GM12878 (cell line): ENCODE results near the gene VMP1. TPM values are rescaled to one million over a fixed set of nuclear protein-coding genes. Genes with fewer than 3 reads are reported as not detected.

Experiments
- ATAC-seq: fragments of 200-7000 bp; cut with Tn5 transposase; 3 replicates; pipeline ENCODE4 v1.9.1; 2020; ENCODE audit warnings: mild to moderate bottlenecking, moderate library complexity
- BruUV-seq: library from RNA; stranded (reverse); fragments of 400-500 nt; replicated peaks from 2 replicates; lab custom pipeline; 2021; lab: Mats Ljungman, UMichigan
- CTCF ChIA-PET: fragments of 300-600 bp; sonication (Branson Sonifier 250); formaldehyde crosslinking; extraction: SDS; loops from one replicate; lab custom pipeline; 2021; ENCODE audit warnings: inconsistent platforms; lab: Yijun Ruan, JAX
- POLR2A ChIA-PET: fragments of 350-600 bp; formaldehyde crosslinking; extraction: SDS; loops from one replicate; lab custom pipeline; 2021; ENCODE audit warnings: inconsistent platforms; lab: Charles Lee
- RAD21 ChIA-PET: fragments of 300-600 bp; sonication (Branson Sonifier 250); formaldehyde crosslinking; loops from one replicate; lab custom pipeline; 2023; ENCODE audit warnings: antibody characterized with exemption; ENCODE audit not compliant: unreplicated experiment; lab: Charles Lee
- SMC1A ChIA-PET: fragments of 300-600 bp; sonication (Branson Sonifier 250); formaldehyde crosslinking; loops from one replicate; lab custom pipeline; 2023; ENCODE audit not compliant: unreplicated experiment, uncharacterized antibody; lab: Charles Lee
- DNase-seq: peaks from one replicate; pipeline ENCODE4 v3.0.0-alpha.2; 2011; ENCODE audit warnings: low read depth, low spot score
- FAIRE-seq: peaks from 3 replicates; lab custom pipeline; 2011; peaks lifted over from hg19 to GRCh38; lab: Jason Lieb, UNC
- H2AFZ ChIP-seq: 2 replicates; pipeline ENCODE4 v1.6.0; 2011; ENCODE audit warnings: low read depth, low read length, control low read depth; ENCODE audit not compliant: control insufficient read depth
- H3K27ac ChIP-seq: 2 replicates; pipeline ENCODE4 v1.5.1; 2011; ENCODE audit warnings: control low read depth; ENCODE audit not compliant: control insufficient read depth, insufficient read depth
- H3K27me3 ChIP-seq, 2 experiments: replicated peaks in 1 of 2; 2 replicates each; pipeline versions ENCODE4 v1.6.0 to v1.6.1; 2011; ENCODE audit warnings: low read length in 1 of 2; ENCODE audit not compliant: control insufficient read depth in 2 of 2, insufficient read depth in 2 of 2
- H3K36me3 ChIP-seq, 2 experiments: 2 replicates each; pipeline ENCODE4 v1.5.1; 2011; ENCODE audit warnings: low read length in 1 of 2; ENCODE audit not compliant: control insufficient read depth in 2 of 2, insufficient read depth in 2 of 2
- H3K4me1 ChIP-seq: 2 replicates; pipeline ENCODE4 v1.6.1; 2011; ENCODE audit warnings: mild to moderate bottlenecking, low read length, moderate library complexity, mixed read lengths; ENCODE audit not compliant: control insufficient read depth, insufficient read depth
- H3K4me2 ChIP-seq: 2 replicates; pipeline ENCODE4 v1.6.0; 2011; ENCODE audit warnings: control low read depth; ENCODE audit not compliant: control insufficient read depth, insufficient read depth
- H3K4me3 ChIP-seq: fragments of 200-600 bp; sonication (generic); 2 replicates; pipeline ENCODE4 v1.5.1; 2016
- H3K79me2 ChIP-seq: 2 replicates; pipeline ENCODE4 v1.6.0; 2011; ENCODE audit warnings: low read length; ENCODE audit not compliant: control insufficient read depth, insufficient read depth
- H3K9ac ChIP-seq: 2 replicates; pipeline ENCODE4 v1.8.0; 2011; ENCODE audit warnings: low read length, control low read depth, mixed read lengths; ENCODE audit not compliant: control insufficient read depth, insufficient read depth
- H3K9me3 ChIP-seq: replicated peaks from 3 replicates; pipeline ENCODE4 v1.5.1; 2011; ENCODE audit warnings: mild to moderate bottlenecking, low read length; ENCODE audit not compliant: control insufficient read depth, insufficient read depth
- H4K20me1 ChIP-seq: 2 replicates; pipeline ENCODE4 v1.6.0; 2011; ENCODE audit not compliant: control insufficient read depth, insufficient read depth
- EED ChIP-seq: sonication (generic); IDR thresholded peaks from 2 replicates; pipeline ENCODE4 v1.6.1; 2016; ENCODE audit warnings: antibody characterized with exemption, low read depth
- EP300 ChIP-seq, 2 experiments: fragments of 150-350 bp in 1 of 2; IDR thresholded peaks; 2 replicates each; pipeline ENCODE4 v1.6.1; 2011 to 2012; ENCODE audit warnings: low read depth in 2 of 2, low read length in 2 of 2, borderline replicate concordance in 1 of 2, improper control_type of control experiment in 1 of 2, inconsistent platforms in 1 of 2; ENCODE audit not compliant: control insufficient read depth in 1 of 2
- GABPA ChIP-seq: IDR thresholded peaks from 2 replicates; pipeline ENCODE4 v1.6.1; 2014; ENCODE audit warnings: antibody characterized with exemption, low read depth, mild to moderate bottlenecking, inconsistent platforms
- MTA3 ChIP-seq: IDR thresholded peaks from 2 replicates; pipeline ENCODE4 v1.6.1; 2012; ENCODE audit warnings: low read length, inconsistent platforms, borderline replicate concordance
- NFYB ChIP-seq: IDR thresholded peaks from 2 replicates; pipeline ENCODE4 v1.6.1; 2011; ENCODE audit warnings: low read depth, mild to moderate bottlenecking, low read length, improper control_type of control experiment, moderate library complexity; ENCODE audit not compliant: insufficient read depth
- NR2C2 ChIP-seq: IDR thresholded peaks from 2 replicates; pipeline ENCODE4 v1.6.1; 2011; ENCODE audit warnings: borderline replicate concordance, low read depth; ENCODE audit not compliant: control insufficient read depth, insufficient read length
- POLR2A ChIP-seq: IDR thresholded peaks from 2 replicates; pipeline ENCODE4 v1.6.1; 2011; ENCODE audit warnings: low read depth, mild to moderate bottlenecking, low read length
- POLR2AphosphoS5 ChIP-seq: IDR thresholded peaks from 2 replicates; pipeline ENCODE4 v1.6.1; 2011; ENCODE audit warnings: mild to moderate bottlenecking, low read length, inconsistent platforms
- RFX5 ChIP-seq: IDR thresholded peaks from 2 replicates; pipeline ENCODE4 v1.6.1; 2011; ENCODE audit warnings: low read depth, low read length, improper control_type of control experiment
- SMARCA5 ChIP-seq: fragments of 450-650 bp; IDR thresholded peaks from 2 replicates; pipeline ENCODE4 v1.6.1; 2017; ENCODE audit warnings: mild to moderate bottlenecking
- SREBF1 ChIP-seq: IDR thresholded peaks from 2 replicates; pipeline ENCODE4 v1.6.1; 2012; ENCODE audit warnings: mild to moderate bottlenecking, low read length
- TARDBP ChIP-seq: IDR thresholded peaks from 2 replicates; pipeline ENCODE4 v1.6.1; 2016; ENCODE audit warnings: borderline replicate concordance
- ZNF207 ChIP-seq: fragments of 450-650 bp; IDR thresholded peaks from 2 replicates; pipeline ENCODE4 v1.6.1; 2014; ENCODE audit warnings: antibody characterized with exemption, mild to moderate bottlenecking, borderline replicate concordance
- ZNF274 ChIP-seq: IDR thresholded peaks from one replicate; pipeline ENCODE4 v1.8.0; 2011; ENCODE audit not compliant: insufficient read length, insufficient read depth
- WGBS: methylation state at CpG from one replicate; pipeline ENCODE4 v1.1.6; 2016; ENCODE audit warnings: low lambda C conversion rate; ENCODE audit not compliant: insufficient replicate concordance, insufficient coverage; ENCODE audit errors: missing lambda C conversion rate; 5-methylcytosine and 5-hydroxymethylcytosine counted together
- in situ Hi-C: fragments of 300-500 bp; cut with MboI; formaldehyde crosslinking; loops from 9 replicates; pipeline ENCODE4 v1.14.3; 2018; ENCODE audit warnings: mixed read lengths
- intact Hi-C: fragments of 100-400 bp; cut with micrococcal nuclease; formaldehyde crosslinking; loops from one replicate; pipeline ENCODE4 v1.14.2; 2022; ENCODE audit not compliant: unreplicated experiment
- polyA plus RNA-seq, 11 experiments: library from polyadenylated mRNA; depleted of rRNA in 4 of 11; unstranded in 6 of 11; stranded (reverse) in 5 of 11; fragments of >200 nt; fragmentation: Nextera tagmentation in 4 of 11; fragmentation: Illumina TruSeq in 1 of 11; extraction: Ambion mirVana in 4 of 11; extraction: Trizol in 1 of 11; gene quantifications; 1 replicate in 1 of 11; 2 replicates in 10 of 11; pipeline versions ENCODE4 v1.2.1 to v1.2.3, GENCODE V29; 2011 to 2016; ENCODE audit warnings: inconsistent platforms in 2 of 11, missing spikeins in 2 of 11, low read depth in 1 of 11
- total RNA-seq, 4 experiments: library from RNA; depleted of rRNA in 3 of 4; stranded (reverse); fragments of >200 nt in 3 of 4; fragmentation: Illumina TruSeq in 1 of 4; extraction: Trizol in 1 of 4; gene quantifications; 2 replicates each; pipeline versions ENCODE4 v1.2.1 to v1.2.3, GENCODE V29; 2013 to 2021
- TF ChIP-seq, protein P1 (sequence below): IDR thresholded peaks from 2 replicates; pipeline ENCODE4 v1.6.1; 2012; ENCODE audit warnings: low read depth, low read length, improper control_type of control experiment
- TF ChIP-seq, protein P2 (sequence below): fragments of 450-650 bp; IDR thresholded peaks from 2 replicates; pipeline ENCODE4 v1.6.1; 2017; ENCODE audit warnings: low read depth, mild to moderate bottlenecking, moderate library complexity
- TF ChIP-seq, protein P3 (sequence below): IDR thresholded peaks from 2 replicates; pipeline ENCODE4 v1.6.1; 2012; ENCODE audit warnings: low read depth, low read length, improper control_type of control experiment

Gene VMP1
- total and polyA plus RNA-seq, 10 of the 15 experiments (the other 5 are each of a cell fraction or from before 2014, with no cell fraction given): 88.4 to 199 (median 132) TPM

DNA sequence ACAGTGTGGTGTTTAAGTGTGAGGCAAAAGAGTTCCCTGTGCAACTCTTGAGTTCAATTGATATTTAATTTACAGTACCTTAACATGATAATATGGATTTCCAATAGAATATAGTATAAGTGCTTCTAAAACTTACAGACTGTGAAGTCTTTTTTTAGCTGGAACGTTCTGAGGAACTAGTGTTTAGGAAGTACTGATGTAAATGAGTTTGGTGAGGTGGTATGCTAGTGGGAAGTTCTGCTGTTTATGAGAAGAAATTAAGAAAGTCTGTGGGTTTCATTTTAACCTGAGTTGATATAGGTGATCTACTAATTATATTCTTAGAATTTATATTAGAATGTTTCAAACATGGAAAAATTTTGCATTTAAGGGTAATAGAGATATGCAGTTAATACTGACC is 32.2 kb upstream of the VMP1 start:
- 0% methylated on average over 1 of the region's 1 CpG for WGBS
- Histone ChIP-seq H4K20me1 (no peaks in the 10 kb centered on the region), H2AFZ (no peak overlapping the region), H3K27ac (no peak overlapping the region), H3K4me1 (no peaks in the 10 kb centered on the region; the same call in none of the 2 replicates), H3K36me3 (peaks cover 6 to 48% of the 10 kb centered on the region in 2 experiments), H3K9me3 (no peaks in the 10 kb centered on the region), H3K79me2 (peaks cover 6% of the 10 kb centered on the region), H3K4me3 (no peak overlapping the region), H3K4me2 (no peak overlapping the region), H3K9ac (no peak overlapping the region), H3K27me3 (no peaks in the 10 kb centered on the region)
- POLR2A ChIA-PET: interaction anchor here (0.9 to 1.9 kb wide), 2 partner anchors 28 to 56 kb away, joined by 4 to 5 read pairs; partner anchors contain the start of gene CLTC
- in situ Hi-C loops (no loop called here), intact Hi-C loops (loop anchor here (10.0 kb wide), 1 partner anchor 150 kb away; no protein-coding TSS in a partner anchor)
- FAIRE-seq (no peak), DNase-seq (no peak), ATAC-seq (no peak)
- BruUV-seq: no TSS peak
- no peak for TF ChIP-seq MTA3
- no peak for TF ChIP-seq TARDBP
- TF ChIP-seq, protein P1, sequence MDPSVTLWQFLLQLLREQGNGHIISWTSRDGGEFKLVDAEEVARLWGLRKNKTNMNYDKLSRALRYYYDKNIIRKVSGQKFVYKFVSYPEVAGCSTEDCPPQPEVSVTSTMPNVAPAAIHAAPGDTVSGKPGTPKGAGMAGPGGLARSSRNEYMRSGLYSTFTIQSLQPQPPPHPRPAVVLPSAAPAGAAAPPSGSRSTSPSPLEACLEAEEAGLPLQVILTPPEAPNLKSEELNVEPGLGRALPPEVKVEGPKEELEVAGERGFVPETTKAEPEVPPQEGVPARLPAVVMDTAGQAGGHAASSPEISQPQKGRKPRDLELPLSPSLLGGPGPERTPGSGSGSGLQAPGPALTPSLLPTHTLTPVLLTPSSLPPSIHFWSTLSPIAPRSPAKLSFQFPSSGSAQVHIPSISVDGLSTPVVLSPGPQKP: no peak
- TF ChIP-seq, protein P2, sequence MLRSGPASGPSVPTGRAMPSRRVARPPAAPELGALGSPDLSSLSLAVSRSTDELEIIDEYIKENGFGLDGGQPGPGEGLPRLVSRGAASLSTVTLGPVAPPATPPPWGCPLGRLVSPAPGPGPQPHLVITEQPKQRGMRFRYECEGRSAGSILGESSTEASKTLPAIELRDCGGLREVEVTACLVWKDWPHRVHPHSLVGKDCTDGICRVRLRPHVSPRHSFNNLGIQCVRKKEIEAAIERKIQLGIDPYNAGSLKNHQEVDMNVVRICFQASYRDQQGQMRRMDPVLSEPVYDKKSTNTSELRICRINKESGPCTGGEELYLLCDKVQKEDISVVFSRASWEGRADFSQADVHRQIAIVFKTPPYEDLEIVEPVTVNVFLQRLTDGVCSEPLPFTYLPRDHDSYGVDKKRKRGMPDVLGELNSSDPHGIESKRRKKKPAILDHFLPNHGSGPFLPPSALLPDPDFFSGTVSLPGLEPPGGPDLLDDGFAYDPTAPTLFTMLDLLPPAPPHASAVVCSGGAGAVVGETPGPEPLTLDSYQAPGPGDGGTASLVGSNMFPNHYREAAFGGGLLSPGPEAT: no peak
- TF ChIP-seq POLR2AphosphoS5: no peak
- TF ChIP-seq ZNF274: no peak
- TF ChIP-seq EED: no peak
- TF ChIP-seq ZNF207: no peak
- TF ChIP-seq SMARCA5: no peak
- no peak for TF ChIP-seq RFX5
- TF ChIP-seq NR2C2: no peak
- no peak for TF ChIP-seq EP300 (IDR thresholded peaks at IDR 0.05; ENCODE audit: borderline replicate concordance in 1 of 2, control insufficient read depth in 1 of 2, low read depth in 2 of 2, low read length in 2 of 2)
- no peak for TF ChIP-seq NFYB
- TF ChIP-seq, protein P3, sequence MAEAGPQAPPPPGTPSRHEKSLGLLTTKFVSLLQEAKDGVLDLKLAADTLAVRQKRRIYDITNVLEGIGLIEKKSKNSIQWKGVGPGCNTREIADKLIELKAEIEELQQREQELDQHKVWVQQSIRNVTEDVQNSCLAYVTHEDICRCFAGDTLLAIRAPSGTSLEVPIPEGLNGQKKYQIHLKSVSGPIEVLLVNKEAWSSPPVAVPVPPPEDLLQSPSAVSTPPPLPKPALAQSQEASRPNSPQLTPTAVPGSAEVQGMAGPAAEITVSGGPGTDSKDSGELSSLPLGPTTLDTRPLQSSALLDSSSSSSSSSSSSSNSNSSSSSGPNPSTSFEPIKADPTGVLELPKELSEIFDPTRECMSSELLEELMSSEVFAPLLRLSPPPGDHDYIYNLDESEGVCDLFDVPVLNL: no peak
- TF ChIP-seq POLR2A: no peak
- no peak for TF ChIP-seq GABPA
- no peak for TF ChIP-seq SREBF1
- CTCF ChIA-PET: interaction anchor here (0.6 to 1.6 kb wide), 5 partner anchors 12 to 153 kb away, joined by 3 to 5 read pairs (median 4); no protein-coding TSS in a partner anchor
- SMC1A ChIA-PET: interaction anchor here (0.7 to 1.5 kb wide), 8 partner anchors 8 to 105 kb away, joined by 3 to 5 read pairs (median 3); no protein-coding TSS in a partner anchor
- RAD21 ChIA-PET: interaction anchor here (0.7 kb wide), 1 partner anchor 231 kb away, joined by 5 read pairs; no protein-coding TSS in a partner anchor
